ENCODE measurements around the gene OR10A5.
"Not testable (repeated sequence)": the region's sequence is repeated elsewhere in the genome, so short reads cannot be mapped to it uniquely, and the experiment has no call there.

Gene OR10A5

GRCh38 chr11:6876325-6876724, 30.8 kb downstream of the OR10A5 start, which contains the start of gene OR10A4:
Gene OR10A4 (plus strand): TSS chr11:6876625. CDS start chr11:6876648, 23 bp downstream.
- DNase-seq, result no peak

DNA sequence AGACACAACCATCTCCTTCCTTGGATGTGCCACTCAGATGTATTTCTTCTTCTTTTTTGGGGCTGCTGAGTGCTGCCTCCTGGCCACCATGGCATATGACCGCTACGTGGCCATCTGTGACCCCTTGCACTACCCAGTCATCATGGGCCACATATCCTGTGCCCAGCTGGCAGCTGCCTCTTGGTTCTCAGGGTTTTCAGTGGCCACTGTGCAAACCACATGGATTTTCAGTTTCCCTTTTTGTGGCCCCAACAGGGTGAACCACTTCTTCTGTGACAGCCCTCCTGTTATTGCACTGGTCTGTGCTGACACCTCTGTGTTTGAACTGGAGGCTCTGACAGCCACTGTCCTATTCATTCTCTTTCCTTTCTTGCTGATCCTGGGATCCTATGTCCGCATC, 31.4 kb downstream of the OR10A5 start:
- DNase-seq, result no peak

GRCh38 chr11:6882751-6883150, 37.3 kb downstream of the OR10A5 start:
- DNase-seq, result no peak

DNA sequence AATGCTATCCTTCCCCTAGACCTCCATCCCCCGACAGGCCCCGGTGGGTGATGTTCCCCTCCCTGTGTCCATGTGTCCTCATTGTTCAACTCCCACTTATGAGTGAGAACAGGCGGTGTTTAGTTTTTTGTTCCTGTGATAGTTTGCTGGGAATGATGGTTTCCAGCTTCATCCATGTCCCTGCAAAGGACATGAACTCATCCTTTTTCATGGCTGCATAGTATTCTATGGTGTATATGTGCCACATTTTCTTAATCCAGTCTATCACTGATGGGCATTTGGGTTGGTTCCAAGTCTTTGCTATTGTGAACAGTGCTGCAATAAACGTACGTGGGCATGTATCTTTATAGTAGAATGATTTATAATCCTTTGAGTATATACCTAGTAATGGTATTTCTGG, 42.2 kb downstream of the OR10A5 start:
- DNase-seq, result not testable (repeated sequence)

- no peak for DNase-seq
These were observed 43.3 kb downstream of the OR10A5 start for GRCh38 chr11:6888830-6889229.

DNA sequence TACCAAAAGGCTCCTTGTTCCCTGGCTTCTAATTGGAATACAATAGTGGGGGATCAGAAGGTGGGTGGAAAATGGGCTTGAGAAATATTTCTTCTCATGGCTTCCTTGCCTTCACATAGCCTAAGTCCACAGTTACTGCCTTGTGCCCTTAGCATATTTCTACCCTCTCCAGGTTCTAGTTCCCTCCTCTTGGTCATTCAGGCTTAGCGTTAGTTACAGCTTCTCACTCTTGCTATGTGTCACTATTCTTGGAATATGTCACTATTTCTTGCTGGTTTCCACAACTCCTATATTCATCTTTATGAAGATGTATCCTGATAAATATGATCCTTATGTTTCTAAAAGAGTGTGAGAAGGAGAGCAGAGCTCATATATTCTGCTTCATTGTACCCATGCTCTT, 44.4 kb downstream of the OR10A5 start:
- DNase-seq, result no peak

DNA sequence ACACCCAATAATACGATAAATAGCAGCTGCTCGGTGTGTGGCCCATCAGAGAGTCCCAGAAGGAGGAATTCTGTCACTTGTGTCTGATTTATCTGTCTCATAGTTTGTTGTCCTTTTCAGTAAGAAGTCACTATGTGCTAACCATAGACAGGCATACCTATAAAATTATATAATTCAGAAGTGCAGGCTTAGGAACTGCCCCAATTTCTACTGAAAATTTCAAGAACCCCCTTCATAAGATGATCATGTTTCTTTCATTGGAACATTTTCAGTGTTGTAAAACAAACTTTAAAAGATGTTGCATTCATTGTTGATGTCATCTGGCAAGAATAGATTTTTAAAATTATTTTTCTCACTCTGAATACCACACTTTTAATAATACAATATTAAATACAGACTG, 46.9 kb downstream of the OR10A5 start, which contains the start of gene OR2D2:
OR2D2 (minus strand) TSS at position 101 of the 400 bp plus-strand sequence; CDS start at position 101, 0 bp downstream.
- DNase-seq, result no peak

- DNase-seq, result no peak
These were observed 48.6 kb downstream of the OR10A5 start for GRCh38 chr11:6894097-6894496.

GRCh38 chr11:6895010-6895409, 49.5 kb downstream of the OR10A5 start:
- DNase-seq, result no peak

Data from NCI-H226 (cell line).